GM23338 (cell line): ENCODE measurements around the gene TMEM144. TPM values are rescaled to one million over a fixed set of nuclear protein-coding genes. Genes with fewer than 3 reads are reported as not detected.

Experiments
- ATAC-seq: fragments of 200-7000 bp; cut with Tn5 transposase; 3 replicates; pipeline ENCODE4 v1.9.1; 2020
- DNase-seq: peaks from one replicate; pipeline ENCODE4 v3.0.0-alpha.2; 2015; ENCODE audit warnings: low spot score
- H2AFZ ChIP-seq: fragments of 200-600 bp; sonication (generic); 2 replicates; pipeline ENCODE4 v1.8.0; 2016; ENCODE audit warnings: antibody characterized with exemption, mild to moderate bottlenecking, moderate library complexity
- H3F3A ChIP-seq: fragments of 200-600 bp; sonication (generic); replicated peaks from 2 replicates; pipeline ENCODE4 v1.8.0; 2017; ENCODE audit warnings: antibody characterized with exemption, mixed run types, low read depth
- H3K27ac ChIP-seq: fragments of 200-600 bp; sonication (generic); 2 replicates; pipeline ENCODE4 v1.6.1; 2016; ENCODE audit warnings: low read depth
- H3K27me3 ChIP-seq: fragments of 200-600 bp; sonication (generic); 2 replicates; pipeline ENCODE4 v1.8.0; 2016; ENCODE audit warnings: mild to moderate bottlenecking, mixed run types, moderate library complexity; ENCODE audit not compliant: insufficient read depth
- H3K36me3 ChIP-seq: fragments of 200-600 bp; sonication (generic); 2 replicates; pipeline ENCODE4 v1.8.0; 2016; ENCODE audit warnings: mild to moderate bottlenecking; ENCODE audit not compliant: insufficient read depth
- H3K4me1 ChIP-seq: fragments of 200-600 bp; sonication (generic); 2 replicates; pipeline ENCODE4 v1.8.0; 2016; ENCODE audit warnings: mild to moderate bottlenecking, moderate library complexity; ENCODE audit not compliant: insufficient read depth
- H3K4me2 ChIP-seq: fragments of 200-600 bp; sonication (generic); 2 replicates; pipeline ENCODE4 v1.7.1; 2017; ENCODE audit warnings: mixed run types
- H3K4me3 ChIP-seq: fragments of 200-600 bp; sonication (generic); 2 replicates; pipeline ENCODE4 v1.6.1; 2016; ENCODE audit warnings: mixed run types
- H3K79me2 ChIP-seq: fragments of 200-600 bp; sonication (generic); replicated peaks from 2 replicates; pipeline ENCODE4 v1.8.0; 2017; ENCODE audit warnings: mild to moderate bottlenecking; ENCODE audit not compliant: insufficient read depth
- H3K9me2 ChIP-seq: fragments of 200-600 bp; sonication (generic); 2 replicates; pipeline ENCODE4 v1.8.0; 2017; ENCODE audit not compliant: insufficient read depth
- H4K20me1 ChIP-seq: fragments of 200-600 bp; sonication (generic); replicated peaks from 2 replicates; pipeline ENCODE4 v1.8.0; 2017; ENCODE audit warnings: mild to moderate bottlenecking; ENCODE audit not compliant: insufficient read depth
- H3K27ac Mint-ChIP-seq: 2 replicates; pipeline ENCODE4 v1.8.0; 2020; ENCODE audit warnings: inconsistent platforms, mild to moderate bottlenecking, moderate library complexity, mixed read lengths
- H3K27me3 Mint-ChIP-seq: 3 replicates; pipeline ENCODE4 v1.8.0; 2022; ENCODE audit warnings: low read depth, mild to moderate bottlenecking, moderate library complexity, mixed read lengths, inconsistent platforms; ENCODE audit not compliant: insufficient read depth, poor library complexity
- H3K36me3 Mint-ChIP-seq: 3 replicates; pipeline ENCODE4 v1.8.0; 2021; ENCODE audit warnings: low read depth, mild to moderate bottlenecking, inconsistent platforms, moderate library complexity, mixed read lengths
- H3K4me1 Mint-ChIP-seq: 3 replicates; pipeline ENCODE4 v1.8.0; 2020; ENCODE audit warnings: mild to moderate bottlenecking, inconsistent platforms, mixed read lengths
- H3K4me3 Mint-ChIP-seq: 3 replicates; pipeline ENCODE4 v1.8.0; 2021; ENCODE audit warnings: moderate library complexity, mild to moderate bottlenecking, inconsistent platforms, mixed read lengths
- H3K9me3 Mint-ChIP-seq: 3 replicates; pipeline ENCODE4 v1.8.0; 2020; ENCODE audit warnings: moderate library complexity, mild to moderate bottlenecking, inconsistent platforms, mixed read lengths
- CREB1 ChIP-seq: fragments of 250-450 bp; sonication (Bioruptor Pico); IDR thresholded peaks from 2 replicates; pipeline ENCODE4 v1.5.0; 2020; ENCODE audit warnings: low read depth, mild to moderate bottlenecking, moderate library complexity
- CTCF ChIP-seq, 2 experiments: fragments of 200-600 bp in 1 of 2; sonication (generic) in 1 of 2; conservative IDR thresholded peaks; 2 replicates each; pipeline versions ENCODE4 v1.5.1 to v1.6.1; 2016 to 2017; ENCODE audit warnings: antibody characterized with exemption in 2 of 2, low read depth in 2 of 2, mild to moderate bottlenecking in 2 of 2, moderate library complexity in 1 of 2
- EZH2 ChIP-seq: fragments of 200-600 bp; sonication (generic); IDR thresholded peaks from one replicate; pipeline ENCODE4 v1.8.0; 2017; ENCODE audit warnings: antibody characterized with exemption, mild to moderate bottlenecking, low read depth; ENCODE audit not compliant: unreplicated experiment
- STAT1 ChIP-seq: IDR thresholded peaks from one replicate; pipeline ENCODE4 v1.6.1; 2016; ENCODE audit warnings: antibody characterized with exemption; ENCODE audit not compliant: unreplicated experiment
- ZNF462 ChIP-seq: fragments of 250-450 bp; sonication (Bioruptor Pico); IDR thresholded peaks from 2 replicates; pipeline ENCODE4 v1.5.0; 2020; ENCODE audit warnings: mild to moderate bottlenecking, moderate library complexity
- polyA plus RNA-seq: library from polyadenylated mRNA; unstranded; fragments of >200 nt; fragmentation: Nextera tagmentation; extraction: Ambion mirVana; gene quantifications from 2 replicates; pipeline ENCODE4 v1.2.1, GENCODE V29; 2016
- total RNA-seq: library from RNA; depleted of rRNA; stranded (reverse); fragments of >200 nt; shearing (Covaris generic); gene quantifications from 2 replicates; pipeline ENCODE4 v1.2.3, GENCODE V29; 2014

The TMEM144 gene
- total and polyA plus RNA-seq, 2 experiments from 2014 or later: 1.3 to 1.7 TPM

GRCh38 chr4:158166701-158167100 lies 43.6 kb upstream of the TMEM144 start (continued):
- no peak for TF ChIP-seq CTCF (conservative IDR thresholded peaks at IDR 0.05; ENCODE audit: low read depth in 2 of 2)
- no peak for TF ChIP-seq STAT1
- no peak for TF ChIP-seq CREB1 (CRISPR knock-in tag)

- Histone ChIP-seq H3K79me2 (no peaks in the 10 kb centered on the region), H2AFZ (no peak overlapping the region), H4K20me1 (no peaks in the 10 kb centered on the region), H3F3A (no peaks in the 10 kb centered on the region), H3K4me1 (no peaks in the 10 kb centered on the region), H3K27me3 (no peaks in the 10 kb centered on the region), H3K4me3 (no peak overlapping the region), H3K9me2 (no peaks in the 10 kb centered on the region), H3K27ac (no peak overlapping the region), H3K4me2 (no peak overlapping the region), H3K36me3 (no peaks in the 10 kb centered on the region)
- no peak overlapping the region for H3K4me3 Mint-ChIP-seq
- no peak overlapping the region for H3K27ac Mint-ChIP-seq
- peaks cover 3% of the 10 kb centered on the region for H3K27me3 Mint-ChIP-seq
- H3K36me3 Mint-ChIP-seq: no peaks in the 10 kb centered on the region
- TF ChIP-seq STAT1: no peak
- no peak for ATAC-seq
- no peak for DNase-seq
- no peaks in the 10 kb centered on the region for H3K9me3 Mint-ChIP-seq
- H3K4me1 Mint-ChIP-seq: peaks cover 6% of the 10 kb centered on the region
Measured at GRCh38 chr4:158168606-158169005, 41.7 kb upstream of the TMEM144 start.

- Histone ChIP-seq H3K4me3 (no peak overlapping the region), H3F3A (no peaks in the 10 kb centered on the region), H2AFZ (no peak overlapping the region), H4K20me1 (no peaks in the 10 kb centered on the region), H3K27ac (no peak overlapping the region), H3K4me1 (no peaks in the 10 kb centered on the region), H3K4me2 (no peak overlapping the region), H3K36me3 (no peaks in the 10 kb centered on the region), H3K79me2 (no peaks in the 10 kb centered on the region), H3K27me3 (no peaks in the 10 kb centered on the region), H3K9me2 (no peaks in the 10 kb centered on the region)
- no peak overlapping the region for H3K4me3 Mint-ChIP-seq
- no peaks in the 10 kb centered on the region for H3K9me3 Mint-ChIP-seq
- TF ChIP-seq EZH2 (no peak), ZNF462 (CRISPR knock-in tag) (no peak), STAT1 (no peak), CREB1 (CRISPR knock-in tag) (no peak)
- H3K27ac Mint-ChIP-seq: no peak overlapping the region
- H3K4me1 Mint-ChIP-seq: peaks cover 6% of the 10 kb centered on the region
- peaks cover 2% of the 10 kb centered on the region for H3K27me3 Mint-ChIP-seq
- H3K36me3 Mint-ChIP-seq: no peaks in the 10 kb centered on the region
- DNase-seq (no peak), ATAC-seq (no peak)
Measured at GRCh38 chr4:158169506-158169905, 40.8 kb upstream of the TMEM144 start.
